Mesothelial cell of epicardium (in vitro differentiated cells): Measurements from ENCODE around the gene CFAP251. TPM values are rescaled to one million over a fixed set of nuclear protein-coding genes. Genes with fewer than 3 reads are reported as not detected.

Experiments
- DNase-seq, 2 experiments: peaks; one replicate each; pipeline ENCODE4 v3.0.0; 2021; ENCODE audit warnings: low spot score in 2 of 2; ENCODE audit not compliant: unreplicated experiment in 2 of 2
- H3K27ac Mint-ChIP-seq: 2 replicates; pipeline ENCODE4 v1.8.0; 2021; ENCODE audit warnings: mixed read lengths
- H3K27me3 Mint-ChIP-seq: 2 replicates; pipeline ENCODE4 v1.8.0; 2021; ENCODE audit warnings: low read depth, mixed read lengths
- H3K36me3 Mint-ChIP-seq: 2 replicates; pipeline ENCODE4 v1.8.0; 2021; ENCODE audit warnings: mixed read lengths
- H3K4me1 Mint-ChIP-seq: 2 replicates; pipeline ENCODE4 v1.8.0; 2021; ENCODE audit warnings: mixed read lengths
- H3K4me3 Mint-ChIP-seq: 2 replicates; pipeline ENCODE4 v1.8.0; 2021; ENCODE audit warnings: mild to moderate bottlenecking, moderate library complexity, mixed read lengths
- H3K9me3 Mint-ChIP-seq: 2 replicates; pipeline ENCODE4 v1.8.0; 2021; ENCODE audit warnings: mixed read lengths
- total RNA-seq: library from RNA; stranded (reverse); gene quantifications from 3 replicates; pipeline ENCODE4 v1.2.1, GENCODE V29; 2021
- TF ChIP-seq, protein P1 (sequence below): fragments of 200-600 bp; sonication (generic); IDR thresholded peaks from one replicate; pipeline ENCODE4 v1.5.0; 2021; ENCODE audit warnings: antibody characterized with exemption; ENCODE audit not compliant: unreplicated experiment

Gene CFAP251
- total RNA-seq, 1 donor from 2014 or later = 6.9 TPM

- Mint-ChIP-seq H3K27me3 (no peaks in the 10 kb centered on the region), H3K36me3 (peaks cover 23% of the 10 kb centered on the region), H3K4me1 (no peaks in the 10 kb centered on the region), H3K27ac (no peak overlapping the region), H3K4me3 (no peak overlapping the region), H3K9me3 (peaks cover 14% of the 10 kb centered on the region)
- TF ChIP-seq, protein P1, sequence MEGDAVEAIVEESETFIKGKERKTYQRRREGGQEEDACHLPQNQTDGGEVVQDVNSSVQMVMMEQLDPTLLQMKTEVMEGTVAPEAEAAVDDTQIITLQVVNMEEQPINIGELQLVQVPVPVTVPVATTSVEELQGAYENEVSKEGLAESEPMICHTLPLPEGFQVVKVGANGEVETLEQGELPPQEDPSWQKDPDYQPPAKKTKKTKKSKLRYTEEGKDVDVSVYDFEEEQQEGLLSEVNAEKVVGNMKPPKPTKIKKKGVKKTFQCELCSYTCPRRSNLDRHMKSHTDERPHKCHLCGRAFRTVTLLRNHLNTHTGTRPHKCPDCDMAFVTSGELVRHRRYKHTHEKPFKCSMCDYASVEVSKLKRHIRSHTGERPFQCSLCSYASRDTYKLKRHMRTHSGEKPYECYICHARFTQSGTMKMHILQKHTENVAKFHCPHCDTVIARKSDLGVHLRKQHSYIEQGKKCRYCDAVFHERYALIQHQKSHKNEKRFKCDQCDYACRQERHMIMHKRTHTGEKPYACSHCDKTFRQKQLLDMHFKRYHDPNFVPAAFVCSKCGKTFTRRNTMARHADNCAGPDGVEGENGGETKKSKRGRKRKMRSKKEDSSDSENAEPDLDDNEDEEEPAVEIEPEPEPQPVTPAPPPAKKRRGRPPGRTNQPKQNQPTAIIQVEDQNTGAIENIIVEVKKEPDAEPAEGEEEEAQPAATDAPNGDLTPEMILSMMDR = no peak
- no peak for DNase-seq
These were observed 23.8 kb downstream of the CFAP251 start for GRCh38 chr12:121942145-121942718.

- Mint-ChIP-seq H3K4me3 (no peak overlapping the region), H3K4me1 (peaks cover 4% of the 10 kb centered on the region), H3K27me3 (no peaks in the 10 kb centered on the region), H3K9me3 (peaks cover 16% of the 10 kb centered on the region), H3K27ac (no peak overlapping the region), H3K36me3 (peaks cover 20% of the 10 kb centered on the region)
- TF ChIP-seq, protein P1 = no peak
- no peak for DNase-seq
These were observed 25.5 kb downstream of the CFAP251 start for GRCh38 chr12:121943926-121944325.

- Mint-ChIP-seq H3K27me3 (no peaks in the 10 kb centered on the region), H3K27ac (no peak overlapping the region), H3K4me1 (peaks cover 13% of the 10 kb centered on the region), H3K36me3 (peaks cover 20% of the 10 kb centered on the region), H3K4me3 (no peak overlapping the region), H3K9me3 (peaks cover 16% of the 10 kb centered on the region)
- DNase-seq = no peak
- TF ChIP-seq, protein P1 = no peak
These were observed 28.1 kb downstream of the CFAP251 start for GRCh38 chr12:121946313-121947025.

- TF ChIP-seq, protein P1 = no peak
- peaks cover 13% of the 10 kb centered on the region for H3K4me1 Mint-ChIP-seq
- peaks cover 20% of the 10 kb centered on the region for H3K36me3 Mint-ChIP-seq
- H3K27ac Mint-ChIP-seq = peak overlapping the region; percentile 21
- no peak for DNase-seq
- H3K27me3 Mint-ChIP-seq = no peaks in the 10 kb centered on the region
- no peak overlapping the region for H3K4me3 Mint-ChIP-seq
- H3K9me3 Mint-ChIP-seq = peaks cover 16% of the 10 kb centered on the region
These were observed 29.6 kb downstream of the CFAP251 start for GRCh38 chr12:121947981-121948380.

DNA sequence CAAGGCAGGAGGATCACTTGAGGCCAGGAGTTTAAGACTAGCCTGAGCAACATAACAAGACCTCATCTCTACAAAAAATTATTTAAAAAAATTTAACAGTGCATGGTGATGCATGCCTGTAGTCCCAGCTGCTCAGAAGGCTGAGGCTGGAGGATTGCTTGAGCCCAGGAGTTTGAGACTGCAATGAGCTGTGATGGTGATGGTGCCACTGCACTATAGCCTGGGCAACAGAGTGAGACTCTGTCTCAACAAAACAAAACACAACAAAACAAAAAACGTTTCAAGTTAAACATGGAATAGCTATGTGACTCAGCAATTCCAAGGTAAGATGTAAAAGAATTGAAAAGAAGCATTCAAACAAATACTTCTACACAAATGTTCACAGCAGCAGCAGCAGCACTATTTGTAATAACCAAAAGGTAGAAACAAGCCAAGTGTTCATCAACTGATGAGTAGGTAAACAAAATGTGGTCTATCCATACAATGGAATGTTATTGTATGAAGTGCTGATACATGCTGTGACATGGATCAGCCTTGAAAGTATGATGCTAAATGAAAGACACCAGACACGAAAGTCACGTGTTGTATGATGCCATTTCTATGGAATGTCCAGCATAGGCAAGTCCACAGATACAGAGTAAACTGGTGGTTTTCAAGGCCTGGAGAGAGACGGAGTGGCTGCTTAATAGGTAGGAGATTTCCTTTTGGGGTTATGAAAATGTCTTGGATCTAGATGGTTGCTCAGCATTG lies 31.4 kb downstream of the CFAP251 start:
- H3K27ac Mint-ChIP-seq = peak overlapping the region; percentile 79
- DNase-seq = no peak

More for the DNA sequence above, 31.4 kb downstream of the CFAP251 start:
- peaks cover 16% of the 10 kb centered on the region for H3K9me3 Mint-ChIP-seq
- TF ChIP-seq, protein P1 = no peak
- no peak overlapping the region for H3K4me3 Mint-ChIP-seq
- no peaks in the 10 kb centered on the region for H3K27me3 Mint-ChIP-seq
- H3K36me3 Mint-ChIP-seq = peaks cover 17% of the 10 kb centered on the region
- H3K4me1 Mint-ChIP-seq = peaks cover 13% of the 10 kb centered on the region
